Stimulated activated CD8-positive, alpha-beta memory T cell treated with anti-CD3 and anti-CD28 coated beads, Interleukin-15, amount 100 ng/mL, for 1 hour (primary cell): ENCODE results near the gene TMEM37.
"Not testable (repeated sequence)": the region's sequence is repeated elsewhere in the genome, so short reads cannot be mapped to it uniquely, and the experiment has no call there.

Experiments used
- DNase-seq: peaks from one replicate; pipeline ENCODE4 v3.0.0-alpha.2; 2020; ENCODE audit warnings: low read depth

TMEM37 gene

GRCh38 chr2:119431155-119431975 lies at the start of gene TMEM37:
Gene TMEM37, plus strand, starts transcription at chr2:119431854. Its CDS starts 50 bp downstream, at chr2:119431904.
- DNase-seq = no peak

GRCh38 chr2:119383410-119384140 lies 48.1 kb upstream of the TMEM37 start:
- no peak for DNase-seq

GRCh38 chr2:119384971-119385370 lies 46.7 kb upstream of the TMEM37 start:
- DNase-seq = no peak

GRCh38 chr2:119385466-119385865 lies 46.2 kb upstream of the TMEM37 start:
- DNase-seq = no peak

GRCh38 chr2:119387381-119388129 lies 44.1 kb upstream of the TMEM37 start:
- no peak for DNase-seq

GRCh38 chr2:119389615-119390306 lies 41.9 kb upstream of the TMEM37 start:
- no peak for DNase-seq

- DNase-seq = no peak
These were observed 37.5 kb upstream of the TMEM37 start for GRCh38 chr2:119393971-119394748.

- DNase-seq = no peak
These were observed 34.5 kb upstream of the TMEM37 start for GRCh38 chr2:119397196-119397595.

GRCh38 chr2:119402106-119402505 lies 29.5 kb upstream of the TMEM37 start:
- no peak for DNase-seq

- no peak for DNase-seq
These were observed 28.8 kb upstream of the TMEM37 start for GRCh38 chr2:119402645-119403560.

- not testable (repeated sequence) for DNase-seq
These were observed 28.0 kb upstream of the TMEM37 start for GRCh38 chr2:119403618-119404017.

GRCh38 chr2:119405151-119405550 lies 26.5 kb upstream of the TMEM37 start:
- DNase-seq = no peak

GRCh38 chr2:119407430-119408220 lies 24.0 kb upstream of the TMEM37 start:
- DNase-seq = no peak

- no peak for DNase-seq
These were observed 23.4 kb upstream of the TMEM37 start for GRCh38 chr2:119408221-119408619.

- DNase-seq = no peak
These were observed 22.1 kb upstream of the TMEM37 start for GRCh38 chr2:119409506-119409905.

GRCh38 chr2:119414894-119415293 lies 16.8 kb upstream of the TMEM37 start:
- no peak for DNase-seq

- no peak for DNase-seq
These were observed 16.0 kb upstream of the TMEM37 start for GRCh38 chr2:119415630-119416029.

GRCh38 chr2:119416299-119416923 lies 15.2 kb upstream of the TMEM37 start:
- DNase-seq = no peak

GRCh38 chr2:119417908-119418307 lies 13.7 kb upstream of the TMEM37 start:
- DNase-seq = no peak
